Neural progenitor cell (in vitro differentiated cells): ENCODE results near the gene IL5.

Source experiments
- EZH2phosphoT487 ChIP-seq: fragments of 200-600 bp; sonication (generic); IDR thresholded peaks from 2 replicates; pipeline ENCODE4 v1.6.1; 2017; ENCODE audit warnings: antibody characterized with exemption
- TF ChIP-seq, protein P1 (sequence below): fragments of 200-600 bp; sonication (generic); IDR thresholded peaks from 2 replicates; pipeline ENCODE4 v1.5.1; 2017; ENCODE audit warnings: antibody characterized with exemption, mild to moderate bottlenecking

DNA sequence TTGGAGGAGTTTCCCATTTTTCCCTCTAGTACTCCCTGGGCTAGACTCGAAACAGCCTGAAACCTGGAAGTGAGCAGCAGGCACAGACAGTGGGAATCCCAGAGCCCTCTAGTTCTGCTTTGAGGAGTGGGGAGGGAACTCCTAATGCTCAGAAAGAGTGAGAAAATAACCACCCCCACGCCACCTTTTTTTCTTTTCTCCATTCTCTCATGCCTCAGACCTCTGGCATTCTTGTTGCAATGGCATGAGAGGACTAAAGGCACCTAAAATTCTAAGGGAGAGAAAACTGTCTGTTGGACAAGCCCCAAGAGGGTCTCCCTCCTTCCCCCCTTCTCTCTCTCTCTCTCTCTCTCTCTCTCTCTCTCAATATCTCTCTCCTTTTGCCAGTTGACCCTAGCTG, 37.7 kb downstream of the IL5 start:
- TF ChIP-seq, protein P1, sequence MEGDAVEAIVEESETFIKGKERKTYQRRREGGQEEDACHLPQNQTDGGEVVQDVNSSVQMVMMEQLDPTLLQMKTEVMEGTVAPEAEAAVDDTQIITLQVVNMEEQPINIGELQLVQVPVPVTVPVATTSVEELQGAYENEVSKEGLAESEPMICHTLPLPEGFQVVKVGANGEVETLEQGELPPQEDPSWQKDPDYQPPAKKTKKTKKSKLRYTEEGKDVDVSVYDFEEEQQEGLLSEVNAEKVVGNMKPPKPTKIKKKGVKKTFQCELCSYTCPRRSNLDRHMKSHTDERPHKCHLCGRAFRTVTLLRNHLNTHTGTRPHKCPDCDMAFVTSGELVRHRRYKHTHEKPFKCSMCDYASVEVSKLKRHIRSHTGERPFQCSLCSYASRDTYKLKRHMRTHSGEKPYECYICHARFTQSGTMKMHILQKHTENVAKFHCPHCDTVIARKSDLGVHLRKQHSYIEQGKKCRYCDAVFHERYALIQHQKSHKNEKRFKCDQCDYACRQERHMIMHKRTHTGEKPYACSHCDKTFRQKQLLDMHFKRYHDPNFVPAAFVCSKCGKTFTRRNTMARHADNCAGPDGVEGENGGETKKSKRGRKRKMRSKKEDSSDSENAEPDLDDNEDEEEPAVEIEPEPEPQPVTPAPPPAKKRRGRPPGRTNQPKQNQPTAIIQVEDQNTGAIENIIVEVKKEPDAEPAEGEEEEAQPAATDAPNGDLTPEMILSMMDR = no peak
- TF ChIP-seq EZH2phosphoT487 = no peak
